HG03064 (cell line): ENCODE results near the gene PLCL1.
A peak's percentile ranks its signal among the peaks of the same experiment; 100 is the strongest.
"Not testable (repeated sequence)": the region's sequence is repeated elsewhere in the genome, so short reads cannot be mapped to it uniquely, and the experiment has no call there.

Experiments
- ATAC-seq: cut with Tn5 transposase; IDR thresholded peaks from one replicate; pipeline ENCODE4 v1.9.1; 2021; ENCODE audit warnings: low read depth; ENCODE audit not compliant: unreplicated experiment

Gene PLCL1

DNA sequence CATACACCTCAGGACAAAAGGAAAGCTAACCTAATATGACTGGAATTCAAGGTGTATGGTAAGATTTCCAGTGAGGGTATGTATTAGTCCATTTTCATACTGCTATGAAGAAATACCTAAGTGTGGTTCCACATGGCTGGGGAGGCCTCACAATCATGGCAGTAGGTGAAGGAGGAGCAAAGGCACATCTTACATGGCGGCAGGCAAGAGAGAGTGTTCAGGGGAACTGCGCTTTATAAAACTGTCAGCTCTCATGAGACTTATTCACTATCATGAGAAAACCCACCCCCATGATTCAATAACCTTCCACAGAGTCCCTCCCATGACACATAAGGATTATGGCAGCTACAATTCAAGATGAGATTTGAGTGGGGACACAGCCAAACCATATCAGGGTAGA, 186.0 kb downstream of the PLCL1 start:
- ATAC-seq, result no peak

DNA sequence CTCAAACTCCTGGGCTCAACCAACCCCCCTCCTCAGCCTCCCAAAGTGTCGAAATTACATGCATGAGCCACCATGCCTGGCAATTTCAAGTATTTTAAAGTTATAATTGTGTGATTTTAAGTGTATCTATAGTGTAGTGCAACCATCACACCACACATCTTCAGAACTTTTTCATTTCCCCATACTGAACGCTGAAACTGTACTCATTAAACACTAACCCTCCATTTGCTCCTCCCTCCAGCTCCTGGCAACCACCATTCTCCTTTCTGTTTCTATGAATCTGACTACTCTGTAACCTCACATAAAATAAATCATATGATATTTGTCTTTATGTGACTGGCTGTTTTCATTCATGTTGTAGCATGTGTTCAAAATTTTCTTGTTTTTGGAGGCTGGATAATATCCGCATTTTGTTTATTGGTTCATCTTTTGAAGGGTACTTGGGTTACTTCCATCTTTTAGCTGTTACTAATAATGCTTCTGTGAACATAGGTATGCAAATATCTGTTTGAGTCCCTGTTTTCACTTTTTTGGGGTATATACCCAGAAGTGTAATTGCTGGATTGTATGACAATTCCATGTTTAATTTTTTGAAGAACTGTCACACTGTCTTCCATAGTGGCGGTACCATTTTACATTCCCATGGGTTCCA, 188.2 kb downstream of the PLCL1 start:
- ATAC-seq, result peak; percentile 83

DNA sequence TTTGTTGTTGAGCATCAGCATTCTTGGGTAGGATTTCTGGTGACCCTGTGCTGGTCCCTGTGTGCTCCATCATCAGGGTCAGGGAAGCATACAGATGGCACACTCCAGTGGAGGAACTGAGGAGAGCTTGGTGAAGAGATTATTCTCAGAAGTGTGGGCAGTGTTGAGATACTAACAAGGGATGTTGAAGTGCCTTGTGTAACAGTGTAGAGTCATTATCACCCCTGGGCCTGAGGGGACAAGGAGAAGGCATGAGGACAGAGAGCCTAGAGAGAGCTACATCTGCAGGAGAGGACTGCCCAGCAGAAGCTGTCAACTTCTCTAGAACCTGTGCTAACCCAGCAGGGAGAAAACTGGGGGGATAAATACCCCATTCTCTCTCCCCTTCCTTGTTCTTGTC, 189.0 kb downstream of the PLCL1 start:
- no peak for ATAC-seq

DNA sequence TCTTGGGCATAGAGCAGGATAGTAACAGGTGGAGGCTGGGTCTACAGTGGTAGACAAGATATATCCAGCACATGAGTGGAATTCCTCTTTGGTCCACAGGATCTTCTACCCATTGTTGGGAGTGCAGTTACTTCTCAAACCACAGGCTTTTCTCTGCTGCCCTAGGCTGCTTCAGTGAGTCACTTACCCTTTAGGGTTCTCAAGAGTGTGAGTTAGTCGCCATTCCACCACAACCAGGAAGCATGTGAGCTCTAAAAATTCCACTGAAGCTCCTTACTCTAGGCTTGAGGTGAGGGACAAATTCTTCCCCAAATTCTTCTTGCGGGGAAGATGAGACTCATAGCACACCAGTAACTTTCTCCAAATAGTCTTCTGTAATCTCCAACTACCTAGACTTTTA, 189.4 kb downstream of the PLCL1 start:
- ATAC-seq, result no peak

DNA sequence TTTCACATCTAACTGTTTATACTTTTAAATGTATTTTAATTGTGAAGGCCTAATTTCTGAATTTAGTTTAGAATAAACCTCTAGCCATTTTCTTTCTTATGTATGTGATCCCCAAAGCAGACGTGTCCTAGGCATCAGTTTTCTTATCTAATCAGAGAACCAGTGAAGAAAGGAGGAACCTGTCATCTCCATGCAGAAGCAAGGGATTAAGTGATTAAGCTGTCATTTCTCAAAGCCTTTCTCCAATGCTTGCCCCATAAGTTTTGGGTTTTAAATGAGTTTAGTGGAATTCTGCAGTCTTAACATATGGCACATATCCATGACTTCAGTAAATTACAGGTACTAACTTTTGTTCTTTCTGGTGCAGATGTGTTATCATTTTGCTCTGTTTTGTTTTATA, 190.4 kb downstream of the PLCL1 start:
- no peak for ATAC-seq

DNA sequence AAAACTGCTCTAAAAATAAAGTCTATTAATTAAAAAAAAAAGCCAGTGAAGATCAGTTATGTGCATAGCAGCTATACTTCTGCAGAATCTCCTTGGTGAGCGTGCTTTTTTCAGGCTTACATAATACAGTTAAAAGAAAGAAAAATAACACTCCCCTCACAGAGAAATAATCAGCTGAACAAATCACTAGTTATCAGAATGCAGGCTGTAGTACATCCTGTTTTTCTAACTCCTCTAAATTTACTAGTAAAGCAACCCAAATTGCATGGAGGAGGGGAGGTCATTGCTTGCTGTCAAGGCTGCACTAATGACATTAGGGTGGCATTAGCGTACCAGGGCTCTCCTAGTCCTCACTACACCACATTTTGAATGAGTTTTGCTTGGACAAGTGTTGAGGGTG, 192.2 kb downstream of the PLCL1 start:
- no peak for ATAC-seq

DNA sequence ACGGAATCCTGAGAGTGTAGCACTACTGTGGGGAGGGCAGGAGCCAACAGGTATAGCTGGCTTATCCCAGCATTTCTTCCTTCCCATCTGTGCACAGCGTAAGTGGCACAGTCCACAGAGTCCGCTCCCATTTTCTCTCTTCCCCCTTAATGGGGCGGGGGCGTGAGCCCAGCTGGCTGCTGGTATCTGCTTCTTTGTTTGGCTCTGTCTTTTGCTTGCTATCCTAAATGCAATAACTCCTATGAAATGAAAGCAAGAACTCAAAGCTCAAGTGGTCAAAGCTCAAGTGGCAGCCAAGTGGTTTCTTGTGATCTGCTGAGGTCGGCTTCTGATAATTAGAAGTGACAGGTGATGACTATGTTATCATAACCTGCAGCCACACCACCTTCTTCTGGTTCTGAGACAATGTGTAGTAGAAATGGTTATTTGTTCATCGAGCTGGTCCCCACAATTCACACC, 192.7 kb downstream of the PLCL1 start:
- no peak for ATAC-seq

DNA sequence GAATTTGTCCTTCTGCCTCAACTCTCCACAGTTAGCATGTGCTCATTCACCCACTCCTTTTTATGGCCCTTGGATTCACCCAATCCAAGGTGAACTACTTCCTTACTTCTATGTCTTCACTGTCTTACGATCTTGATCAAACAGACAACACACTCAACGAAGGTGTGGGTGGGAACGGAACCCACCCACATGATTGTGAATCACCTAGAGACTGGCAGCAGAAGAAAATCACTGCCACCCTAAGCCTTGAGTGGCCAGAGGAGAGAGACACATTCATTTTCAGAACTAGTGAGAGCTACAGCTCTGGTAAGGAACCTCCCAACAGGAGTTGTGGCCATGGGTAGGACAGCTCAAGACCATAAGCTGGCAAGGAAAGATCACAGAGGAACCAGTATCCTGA, 194.3 kb downstream of the PLCL1 start:
- ATAC-seq, result no peak

DNA sequence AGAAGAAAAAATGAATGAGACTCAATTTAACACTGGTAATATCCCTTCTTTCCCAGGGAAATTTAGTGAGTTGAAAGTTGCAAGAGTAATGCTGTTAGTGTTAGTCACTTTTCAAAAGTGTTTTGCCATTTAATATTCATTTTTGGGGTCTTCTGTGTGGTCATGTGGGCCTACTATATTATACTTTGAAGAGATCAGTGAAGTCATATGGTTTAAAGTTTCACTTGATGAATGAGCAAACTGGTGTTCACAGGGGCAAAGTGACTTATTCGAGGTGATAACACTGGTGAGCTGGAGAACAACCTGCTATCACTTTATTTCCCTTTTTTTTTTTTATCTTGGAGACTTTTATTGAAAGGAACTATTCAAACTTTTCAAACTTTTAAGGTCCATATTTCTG, 196.0 kb downstream of the PLCL1 start:
- ATAC-seq, result no peak

DNA sequence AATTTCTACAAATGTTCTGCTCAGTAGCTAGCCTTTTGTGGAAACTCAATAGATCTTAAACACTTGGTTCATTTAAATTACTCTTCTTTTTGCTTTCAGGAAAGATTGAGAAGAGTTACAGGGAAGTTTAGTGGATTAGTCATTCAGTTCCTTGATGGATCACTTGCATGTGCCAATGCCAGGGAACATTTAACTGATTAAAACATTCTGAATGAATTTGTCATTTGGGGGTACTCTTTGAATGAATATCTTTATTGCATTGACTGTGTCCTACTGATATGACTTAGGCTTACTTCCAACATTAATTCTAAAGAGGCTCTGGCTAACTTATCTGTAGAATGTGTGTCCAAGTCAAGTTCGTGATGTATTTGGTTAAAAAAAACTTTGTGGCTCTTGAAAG, 199.8 kb downstream of the PLCL1 start:
- ATAC-seq, result no peak

DNA sequence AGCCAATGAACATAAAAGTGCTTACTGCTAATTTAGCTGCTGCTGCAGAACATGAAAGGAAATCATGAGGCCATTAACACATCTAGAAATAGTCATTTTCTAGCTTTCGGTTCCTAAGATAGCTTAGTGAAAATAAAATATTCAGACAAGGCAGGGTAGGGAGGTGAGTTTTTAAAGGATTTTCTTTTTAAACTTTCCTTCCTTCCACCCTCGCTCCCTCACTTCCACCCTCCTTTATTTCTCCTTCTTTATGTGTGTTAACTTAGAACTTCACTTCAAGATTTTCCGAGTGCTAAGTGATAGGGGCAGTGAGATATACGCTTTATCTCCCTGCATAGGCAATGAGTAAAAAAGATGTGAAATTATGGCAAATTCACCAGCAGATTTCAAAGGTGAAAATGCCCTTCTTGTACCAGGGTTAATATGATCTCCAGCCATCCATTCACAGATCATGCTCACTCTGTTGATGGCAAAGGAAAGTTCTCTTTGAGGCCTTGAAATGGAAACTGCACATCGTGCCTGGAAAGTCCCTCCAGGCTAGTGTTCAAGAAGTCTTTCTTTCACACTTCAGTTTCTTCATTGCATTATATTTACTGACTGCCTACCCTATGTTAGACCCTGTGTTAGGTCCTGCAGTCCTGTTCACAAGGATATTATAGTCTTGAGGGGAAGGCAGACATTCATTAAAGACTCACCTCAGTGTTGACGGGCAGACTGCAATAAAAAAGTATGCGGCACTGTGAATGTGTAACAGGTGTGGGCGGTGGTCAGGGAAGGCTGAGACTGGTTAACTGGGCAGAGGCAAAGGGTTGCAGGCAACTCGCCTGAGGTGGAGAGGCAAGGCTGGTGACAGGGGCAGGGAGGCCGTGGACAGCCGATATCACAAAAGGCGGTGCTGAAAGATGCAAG, 200.8 kb downstream of the PLCL1 start:
- ATAC-seq, result peak; percentile 83

DNA sequence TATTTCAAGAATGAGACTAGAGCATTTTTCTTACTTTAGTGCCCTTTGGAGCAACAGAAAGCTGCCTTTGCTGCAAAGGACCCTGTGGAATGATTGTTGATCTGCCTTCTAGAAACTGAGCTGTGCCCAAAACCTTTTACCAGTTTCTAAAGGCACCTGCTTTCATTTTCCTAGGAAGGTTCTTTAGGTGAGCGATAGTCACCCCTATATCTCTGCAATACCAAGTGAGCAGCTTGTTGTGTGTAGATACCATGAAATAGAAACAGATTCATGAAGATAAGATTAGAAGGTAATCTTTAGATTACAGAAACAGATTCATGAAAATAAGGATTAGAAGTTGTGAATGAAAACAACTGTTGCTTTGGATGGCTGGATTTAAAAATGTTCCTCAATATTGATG, 202.3 kb downstream of the PLCL1 start:
- ATAC-seq, result no peak

DNA sequence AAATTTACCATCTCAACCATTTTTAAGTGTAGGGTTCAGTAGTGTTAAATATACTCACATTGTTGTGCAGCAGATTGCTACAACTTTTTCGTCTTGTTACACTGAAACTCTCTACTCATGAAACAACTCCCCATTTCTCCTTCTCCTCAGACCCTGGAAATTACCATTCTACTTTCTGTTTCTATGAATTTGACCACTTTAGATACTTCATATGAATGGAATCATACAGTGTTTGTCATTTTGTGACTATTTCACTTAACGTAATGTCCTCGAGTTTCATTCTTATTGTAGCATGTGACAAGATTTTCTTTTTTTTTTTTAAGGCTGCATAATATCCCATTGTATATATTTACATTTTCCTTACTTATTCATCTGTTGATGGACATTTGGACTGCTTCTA, 203.8 kb downstream of the PLCL1 start:
- ATAC-seq, result no peak

DNA sequence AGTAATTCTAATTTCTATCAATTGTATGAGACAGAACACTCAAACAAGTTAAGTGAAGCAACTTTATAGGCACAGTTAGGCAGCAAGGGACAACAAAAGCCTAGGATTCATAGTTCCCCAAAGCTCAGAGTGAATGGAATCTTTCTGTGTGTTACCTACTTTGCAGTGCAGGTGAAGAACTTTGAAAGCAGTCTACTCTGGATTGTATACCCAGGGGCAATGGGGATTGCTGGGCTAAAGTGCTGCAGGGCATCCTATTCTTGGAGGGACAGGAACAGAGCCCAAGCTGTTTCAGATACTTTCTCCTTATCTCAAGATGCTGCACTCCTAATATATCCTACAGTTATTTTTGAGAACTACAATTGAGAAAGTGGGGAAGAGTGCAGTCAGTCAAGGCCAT, 207.6 kb downstream of the PLCL1 start:
- ATAC-seq, result no peak

DNA sequence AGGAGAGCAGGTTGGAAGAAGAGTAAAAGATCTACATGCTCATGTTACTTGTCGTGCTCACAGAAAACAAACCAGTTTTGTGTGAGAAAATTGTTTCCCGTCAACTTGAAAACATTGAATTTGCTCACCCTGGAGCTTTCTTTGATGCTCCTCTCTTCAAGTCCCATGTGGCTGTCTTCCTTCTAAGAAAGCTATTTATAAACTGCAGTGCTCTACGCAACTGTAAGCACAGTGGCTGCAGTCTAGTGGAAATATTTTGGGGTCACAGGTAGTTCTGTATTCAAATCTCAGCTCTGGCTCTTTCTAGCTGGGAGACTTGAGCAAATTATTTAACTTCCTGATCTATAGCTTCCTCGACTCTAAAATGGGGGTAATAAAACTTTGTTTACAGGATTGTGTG, 211.8 kb downstream of the PLCL1 start:
- no peak for ATAC-seq

DNA sequence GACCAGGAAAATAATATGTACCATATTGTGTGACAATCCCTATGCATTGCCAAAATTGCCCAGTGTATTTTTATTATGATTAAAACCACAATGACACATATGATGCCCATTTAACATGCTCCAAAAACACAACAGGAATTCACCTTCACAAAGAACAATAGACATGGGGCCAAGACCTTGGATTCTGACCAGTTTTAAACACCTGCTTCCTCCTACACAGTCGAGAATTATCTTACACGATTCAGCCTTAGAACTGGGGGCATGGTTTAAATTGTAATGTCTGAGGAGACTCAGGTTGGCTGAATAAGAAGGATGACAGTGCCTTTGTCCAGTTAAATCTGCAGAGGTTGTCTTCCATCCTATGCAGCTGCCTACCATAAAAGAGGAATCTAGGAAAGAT, 212.7 kb downstream of the PLCL1 start:
- ATAC-seq, result no peak

DNA sequence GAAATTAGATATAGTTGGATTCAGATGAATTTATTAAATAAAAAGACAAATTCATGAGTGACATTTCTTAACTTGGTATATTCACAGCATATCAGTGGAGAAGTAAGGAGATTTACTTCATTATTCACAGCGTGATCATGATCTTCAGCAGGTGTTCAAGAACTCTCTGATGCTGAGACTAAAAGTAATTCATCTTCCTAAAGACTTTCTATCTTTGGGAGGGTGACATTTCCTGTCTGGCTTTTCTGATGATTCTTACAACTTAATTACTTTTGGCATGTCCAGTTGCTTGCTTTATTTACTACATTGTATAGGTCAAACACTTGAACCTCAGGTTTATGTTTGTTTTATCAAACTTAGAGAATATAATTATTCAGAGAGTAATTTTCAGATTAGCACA, 224.6 kb downstream of the PLCL1 start:
- ATAC-seq, result no peak

DNA sequence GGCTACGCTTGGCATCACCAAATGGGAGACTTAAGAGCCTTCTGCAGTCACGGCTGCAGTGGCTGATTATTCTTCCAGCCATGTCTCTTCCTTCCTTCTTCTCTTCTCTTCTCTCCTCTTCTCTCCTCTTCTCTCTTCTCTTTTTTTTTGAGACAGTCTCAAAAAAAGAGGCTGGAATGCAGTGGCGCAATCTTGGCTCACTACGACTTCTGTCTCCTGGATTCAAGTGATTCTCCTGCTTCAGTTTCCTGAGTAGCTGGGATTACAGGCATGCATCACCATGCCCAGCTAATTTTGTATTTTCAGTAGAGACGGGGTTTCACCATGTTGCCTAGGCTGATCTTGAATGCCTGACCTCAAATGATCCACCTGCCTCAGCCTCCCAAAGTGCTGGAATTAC, 225.2 kb downstream of the PLCL1 start:
- not testable (repeated sequence) for ATAC-seq

DNA sequence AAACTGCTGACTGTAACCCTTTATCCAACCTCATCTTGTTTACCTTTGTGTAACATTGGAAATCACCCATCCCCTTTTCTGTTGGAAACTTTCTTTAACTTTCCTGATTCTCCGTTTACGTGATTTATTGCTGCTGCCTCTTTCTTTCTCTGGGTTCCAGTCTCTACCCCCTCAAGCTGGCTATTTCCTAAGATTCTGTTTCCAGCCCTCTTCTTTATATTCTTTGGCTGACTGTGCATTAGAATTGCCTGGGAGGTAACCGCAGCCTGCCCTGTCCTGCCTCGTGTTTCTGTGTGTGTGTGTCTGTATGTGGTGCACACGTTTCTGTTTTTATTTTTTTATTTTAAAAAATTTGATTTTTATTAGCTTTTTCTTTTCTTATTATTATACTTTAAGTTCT, 229.2 kb downstream of the PLCL1 start:
- no peak for ATAC-seq

DNA sequence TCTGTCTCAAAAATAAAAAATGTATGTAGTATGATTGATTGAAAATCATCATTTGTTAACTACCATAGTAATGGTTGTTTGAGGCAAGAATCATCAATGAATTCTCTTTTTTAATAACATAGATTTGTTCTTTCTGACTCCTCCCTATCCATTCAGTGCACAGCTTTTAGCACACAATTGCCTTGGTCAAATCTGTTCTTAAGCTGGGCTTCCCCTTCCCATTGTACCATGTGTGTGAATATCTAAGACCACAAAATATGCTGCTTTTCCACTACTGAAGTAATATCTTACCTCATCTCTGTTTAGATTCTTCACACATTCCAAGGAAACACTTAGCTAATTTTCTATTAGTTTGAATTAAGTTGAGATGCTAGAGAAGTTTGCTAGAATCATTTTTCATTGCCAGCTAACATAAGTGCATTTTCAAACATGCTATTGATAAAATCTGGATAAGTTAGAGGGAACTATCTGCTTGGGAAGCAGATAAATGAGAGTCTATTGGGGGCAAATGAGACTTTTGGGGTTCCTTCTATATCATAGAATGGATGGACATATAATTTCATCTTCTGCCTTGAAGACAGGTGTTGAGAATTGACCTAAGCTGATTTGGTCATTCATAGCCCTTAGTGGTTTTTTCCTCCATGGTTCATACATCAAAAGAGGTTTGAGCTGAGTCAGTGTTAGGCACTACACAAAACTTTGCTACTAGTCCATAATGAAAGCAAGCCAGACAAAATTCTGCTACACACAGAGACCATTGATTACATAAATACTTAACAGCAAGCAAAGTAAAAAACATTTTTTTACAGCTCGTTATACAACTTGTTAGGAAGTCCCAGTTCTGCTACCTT, 231.9 kb downstream of the PLCL1 start:
- no peak for ATAC-seq

DNA sequence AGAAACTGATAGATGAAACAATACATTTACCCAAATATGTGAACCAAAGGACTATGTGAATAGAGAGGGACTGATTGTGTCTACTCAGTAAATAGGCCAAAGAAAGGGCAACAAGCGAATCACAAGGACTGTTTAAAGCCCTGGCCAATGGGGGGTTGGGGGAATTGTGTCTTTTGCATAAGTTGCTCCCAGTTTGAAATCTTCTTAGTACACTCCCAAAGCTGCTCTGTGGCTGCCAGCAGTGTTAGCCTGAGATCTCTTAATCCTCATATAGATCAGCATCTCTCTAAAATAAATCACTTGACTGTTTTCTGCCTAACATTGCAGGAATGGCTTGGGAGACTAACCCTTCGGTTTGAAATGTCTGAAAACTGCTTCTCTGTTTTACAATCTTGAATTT, 236.4 kb downstream of the PLCL1 start:
- ATAC-seq, result no peak
